DND-41 (cell line): Measurements from ENCODE around the gene SLC22A4.

Experiments
- EZH2 ChIP-seq: IDR thresholded peaks from 3 replicates; pipeline ENCODE4 v1.6.1; 2012; ENCODE audit warnings: borderline replicate concordance, low read depth, mild to moderate bottlenecking, moderate library complexity, low read length, inconsistent platforms; ENCODE audit not compliant: severe bottlenecking
- TF ChIP-seq, protein P1 (sequence below): IDR thresholded peaks from 2 replicates; pipeline ENCODE4 v1.5.1; 2012; ENCODE audit warnings: borderline replicate concordance, low read length, moderate library complexity, mild to moderate bottlenecking; ENCODE audit not compliant: poor library complexity, severe bottlenecking; ENCODE audit errors: extremely low read depth

DNA sequence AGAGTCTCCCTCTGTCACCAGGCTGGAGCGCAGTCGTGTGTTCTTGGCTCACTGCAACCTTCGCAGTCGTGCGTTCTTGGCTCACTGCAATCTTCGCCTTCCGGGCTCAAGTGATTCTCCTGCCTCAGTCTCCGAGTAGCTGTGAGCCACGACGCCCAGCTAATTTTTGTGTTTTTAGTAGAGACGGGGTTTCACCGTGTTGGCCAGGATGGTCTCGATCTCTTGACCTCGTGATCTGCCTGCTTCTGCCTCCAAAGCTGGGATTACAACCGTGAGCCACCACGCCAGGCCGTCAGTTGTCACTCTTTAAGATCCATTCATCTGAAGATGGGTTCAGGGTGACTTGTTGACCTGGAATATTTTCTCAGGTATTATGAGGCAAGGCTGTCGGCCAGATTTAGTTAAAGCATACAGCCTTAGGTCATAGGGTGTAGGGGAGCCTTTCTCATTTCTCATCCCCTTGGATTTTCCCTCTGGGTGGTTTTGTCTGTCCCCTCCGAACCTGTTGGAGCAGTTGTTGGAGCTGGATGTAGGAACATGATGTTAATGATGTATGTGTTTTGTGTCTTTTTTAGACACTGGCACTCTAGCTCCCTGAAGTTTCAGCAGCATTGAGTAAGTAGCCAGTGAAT is 76.9 kb downstream of the SLC22A4 start:
- TF ChIP-seq, protein P1, sequence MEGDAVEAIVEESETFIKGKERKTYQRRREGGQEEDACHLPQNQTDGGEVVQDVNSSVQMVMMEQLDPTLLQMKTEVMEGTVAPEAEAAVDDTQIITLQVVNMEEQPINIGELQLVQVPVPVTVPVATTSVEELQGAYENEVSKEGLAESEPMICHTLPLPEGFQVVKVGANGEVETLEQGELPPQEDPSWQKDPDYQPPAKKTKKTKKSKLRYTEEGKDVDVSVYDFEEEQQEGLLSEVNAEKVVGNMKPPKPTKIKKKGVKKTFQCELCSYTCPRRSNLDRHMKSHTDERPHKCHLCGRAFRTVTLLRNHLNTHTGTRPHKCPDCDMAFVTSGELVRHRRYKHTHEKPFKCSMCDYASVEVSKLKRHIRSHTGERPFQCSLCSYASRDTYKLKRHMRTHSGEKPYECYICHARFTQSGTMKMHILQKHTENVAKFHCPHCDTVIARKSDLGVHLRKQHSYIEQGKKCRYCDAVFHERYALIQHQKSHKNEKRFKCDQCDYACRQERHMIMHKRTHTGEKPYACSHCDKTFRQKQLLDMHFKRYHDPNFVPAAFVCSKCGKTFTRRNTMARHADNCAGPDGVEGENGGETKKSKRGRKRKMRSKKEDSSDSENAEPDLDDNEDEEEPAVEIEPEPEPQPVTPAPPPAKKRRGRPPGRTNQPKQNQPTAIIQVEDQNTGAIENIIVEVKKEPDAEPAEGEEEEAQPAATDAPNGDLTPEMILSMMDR, result no peak
- no peak for TF ChIP-seq EZH2
